GM10847 (cell line): Measurements from ENCODE around the gene CSMD2.

Source experiments
- POLR2A ChIP-seq: IDR thresholded peaks from 2 replicates; pipeline ENCODE4 v1.6.1; 2011; ENCODE audit not compliant: insufficient read length; ENCODE audit errors: extremely low read depth

Gene CSMD2

GRCh38 chr1:33583567-33583966, 581.5 kb downstream of the CSMD2 start:
- no peak for TF ChIP-seq POLR2A

- no peak for TF ChIP-seq POLR2A
Measured at GRCh38 chr1:33578557-33579448, 586.2 kb downstream of the CSMD2 start.

- no peak for TF ChIP-seq POLR2A
Measured at GRCh38 chr1:33577663-33578062, 587.4 kb downstream of the CSMD2 start.

GRCh38 chr1:33576821-33577599, 588.0 kb downstream of the CSMD2 start:
- no peak for TF ChIP-seq POLR2A

- TF ChIP-seq POLR2A, result no peak
Measured at GRCh38 chr1:33575324-33575879, 589.6 kb downstream of the CSMD2 start.

- TF ChIP-seq POLR2A, result no peak
Measured at GRCh38 chr1:33573661-33574060, 591.4 kb downstream of the CSMD2 start.

- TF ChIP-seq POLR2A, result no peak
Measured at GRCh38 chr1:33572387-33572786, 592.6 kb downstream of the CSMD2 start.

- TF ChIP-seq POLR2A, result no peak
Measured at GRCh38 chr1:33569331-33569730, 595.7 kb downstream of the CSMD2 start.

GRCh38 chr1:33563699-33564098, 601.3 kb downstream of the CSMD2 start:
- no peak for TF ChIP-seq POLR2A

GRCh38 chr1:33562563-33562962, 602.5 kb downstream of the CSMD2 start:
- TF ChIP-seq POLR2A, result no peak

GRCh38 chr1:33561576-33561975, 603.5 kb downstream of the CSMD2 start:
- TF ChIP-seq POLR2A, result no peak

- TF ChIP-seq POLR2A, result no peak
Measured at GRCh38 chr1:33560680-33561079, 604.4 kb downstream of the CSMD2 start.

GRCh38 chr1:33548721-33549120, 616.3 kb downstream of the CSMD2 start:
- no peak for TF ChIP-seq POLR2A

- no peak for TF ChIP-seq POLR2A
Measured at GRCh38 chr1:33548319-33548718, 616.7 kb downstream of the CSMD2 start.

- no peak for TF ChIP-seq POLR2A
Measured at GRCh38 chr1:33547576-33547975, 617.5 kb downstream of the CSMD2 start.

GRCh38 chr1:33541966-33542365, 623.1 kb downstream of the CSMD2 start:
- no peak for TF ChIP-seq POLR2A
